HT-29 (cell line): ENCODE results near the gene TRPV6. TPM values are rescaled to one million over a fixed set of nuclear protein-coding genes. Genes with fewer than 3 reads are reported as not detected.
A peak's percentile ranks its signal among the peaks of the same experiment; 100 is the strongest.

ENCODE experiments used
- DNase-seq: peaks from one replicate; pipeline ENCODE4 v3.0.0-alpha.2; 2015; ENCODE audit warnings: low spot score
- total RNA-seq: library from RNA; depleted of rRNA; stranded (reverse); fragments of >200 nt; shearing (Covaris generic); gene quantifications from 2 replicates; pipeline ENCODE4 v1.2.3, GENCODE V29; 2014

TRPV6 gene
- total RNA-seq, 1 experiment from 2014 or later, result 0.56 TPM

DNA sequence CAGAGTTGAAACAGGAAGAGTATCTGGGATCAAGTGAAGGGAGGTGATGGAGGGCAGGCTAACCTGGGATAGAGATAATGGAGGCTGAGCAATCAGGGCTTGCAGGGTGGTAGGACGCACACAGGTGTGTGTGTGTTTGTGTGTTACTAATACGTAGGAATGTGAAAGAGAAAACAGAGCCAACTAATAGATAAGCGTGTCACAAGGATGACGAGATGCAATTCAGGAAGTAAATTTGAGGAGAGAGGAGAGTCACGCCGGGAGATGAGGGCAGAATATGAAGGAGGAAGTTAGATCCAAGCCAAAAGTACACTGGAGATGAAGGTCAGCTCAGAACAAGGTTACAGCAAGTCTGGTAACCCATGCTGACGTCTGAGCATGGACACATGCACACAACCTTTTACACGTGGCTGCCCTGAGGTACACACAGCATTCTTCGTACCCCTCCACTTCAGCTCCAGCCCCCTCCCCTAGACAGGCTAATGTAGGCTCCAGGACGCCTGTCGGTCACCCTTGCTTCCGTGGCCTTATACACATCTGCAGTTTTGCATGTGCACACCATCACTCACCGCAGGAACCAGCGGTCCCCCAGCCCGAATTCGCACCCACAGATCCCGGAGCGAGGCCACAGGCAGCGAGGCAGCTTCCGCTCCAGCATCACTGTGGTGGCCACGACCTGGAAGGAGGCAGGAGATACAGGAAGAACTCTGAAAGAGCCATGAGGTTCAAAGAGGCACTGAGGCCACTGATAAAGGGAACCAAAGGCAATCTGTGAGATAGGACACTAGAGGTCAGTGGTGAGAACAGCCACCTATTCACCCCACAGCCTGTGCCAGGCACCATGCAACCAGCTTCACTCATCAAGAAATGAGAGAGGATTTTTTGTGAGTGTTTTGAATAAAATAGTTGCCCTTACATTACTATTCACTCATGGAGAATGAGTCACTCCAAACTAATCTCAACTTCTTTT lies 23.7 kb upstream of the TRPV6 start:
- DNase-seq, result peak; percentile 79

GRCh38 chr7:142908290-142908689 lies 22.7 kb upstream of the TRPV6 start:
- no peak for DNase-seq

DNA sequence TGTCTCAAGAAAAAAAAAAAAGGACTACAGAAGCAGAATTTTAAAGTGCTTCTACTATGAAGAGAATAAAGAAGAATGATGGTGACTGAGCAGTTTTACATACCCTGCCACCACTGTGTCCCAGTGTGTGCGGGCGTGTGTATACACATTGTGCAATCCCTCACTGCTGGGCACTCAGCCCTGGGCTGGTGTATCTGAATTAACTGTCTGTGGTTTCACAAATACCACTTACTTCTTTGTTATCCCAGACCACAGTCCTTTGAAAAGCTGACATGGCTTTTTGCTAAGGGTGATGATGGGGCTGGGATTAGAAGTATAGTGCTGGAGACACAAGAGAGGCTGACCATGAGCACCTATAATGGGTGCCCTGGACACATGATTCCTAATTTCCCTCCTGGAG lies 21.1 kb upstream of the TRPV6 start:
- no peak for DNase-seq

GRCh38 chr7:142905759-142906158 lies 20.2 kb upstream of the TRPV6 start:
- DNase-seq, result no peak

- no peak for DNase-seq
Observed at GRCh38 chr7:142904128-142904527, 18.6 kb upstream of the TRPV6 start.

GRCh38 chr7:142901426-142902259 lies 16.1 kb upstream of the TRPV6 start:
- DNase-seq, result no peak

GRCh38 chr7:142899661-142900060 lies 14.1 kb upstream of the TRPV6 start:
- DNase-seq, result no peak

- DNase-seq, result peak; percentile 74
Observed at GRCh38 chr7:142898377-142899170, 13.0 kb upstream of the TRPV6 start.

DNA sequence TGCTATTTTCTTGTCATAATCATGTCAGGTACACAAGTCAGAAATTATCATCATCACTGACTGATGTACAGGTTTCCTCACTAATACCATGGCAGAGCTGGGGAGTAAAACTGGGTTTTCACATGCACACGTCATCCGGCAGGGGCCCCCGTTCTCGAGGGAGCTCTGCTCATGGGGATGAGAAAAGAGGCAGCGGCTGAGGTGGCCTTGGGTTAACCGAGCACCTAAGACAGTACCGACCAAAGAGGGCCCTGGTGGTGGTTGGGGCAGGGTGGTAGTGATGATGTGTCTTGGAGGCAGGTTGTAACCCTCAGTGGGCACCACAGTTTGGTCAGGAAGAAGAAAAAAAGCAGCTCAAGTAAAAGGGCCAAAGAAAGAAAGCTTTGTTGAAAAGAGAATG lies 12.1 kb upstream of the TRPV6 start:
- DNase-seq, result no peak

- DNase-seq, result no peak
Observed at GRCh38 chr7:142896741-142897379, 11.3 kb upstream of the TRPV6 start.

DNA sequence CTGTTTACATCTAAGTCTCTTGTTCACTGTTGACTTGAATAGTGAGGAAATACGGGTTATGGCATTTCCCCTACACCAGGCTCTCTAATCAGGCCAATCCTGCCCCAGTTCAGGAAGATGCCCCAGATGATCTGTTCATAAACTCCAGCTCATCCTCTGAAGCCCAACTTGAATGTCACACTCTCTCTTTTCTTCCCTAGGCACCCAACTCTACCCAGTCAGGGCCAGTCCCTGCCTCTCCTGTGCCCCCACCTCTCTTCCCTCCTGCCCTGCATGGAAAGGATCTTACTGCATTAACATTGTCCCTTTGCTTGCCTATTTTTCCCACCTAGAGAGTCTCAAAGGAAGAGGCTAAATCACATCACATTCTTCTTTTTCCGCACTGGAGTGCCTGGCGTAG lies 10.6 kb upstream of the TRPV6 start:
- no peak for DNase-seq

DNA sequence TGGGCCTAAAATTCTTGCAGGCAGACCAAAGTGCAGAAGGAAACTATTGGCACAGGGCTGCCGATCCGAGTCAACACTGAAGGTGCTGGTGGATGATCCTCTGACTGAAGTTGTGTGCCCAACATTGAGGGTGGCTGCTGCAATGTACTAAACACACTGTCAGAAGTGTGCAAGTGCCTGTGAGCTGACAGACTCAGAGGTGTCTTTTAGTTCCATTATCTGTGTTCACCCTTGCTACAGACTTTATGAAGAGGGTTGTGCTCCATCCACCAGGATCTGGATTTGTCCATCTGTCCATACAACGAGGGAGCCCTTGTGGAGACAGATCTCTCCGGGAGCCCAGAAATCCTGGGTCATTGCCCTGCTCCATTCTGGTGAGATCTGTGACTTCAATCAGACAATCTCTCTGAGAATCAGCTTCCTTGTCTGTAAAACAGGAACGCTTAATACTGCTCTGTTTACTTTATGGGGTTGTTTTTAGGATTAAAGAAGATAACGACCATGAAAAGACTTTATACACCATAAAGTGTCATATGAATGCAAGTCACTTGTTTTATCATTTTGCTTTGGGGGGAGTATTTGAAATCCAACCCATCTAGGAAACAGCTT lies 9.5 kb upstream of the TRPV6 start:
- DNase-seq, result peak; percentile 55

- peak; percentile 5 for DNase-seq
Observed at GRCh38 chr7:142894112-142894984, 8.8 kb upstream of the TRPV6 start.

GRCh38 chr7:142892951-142893350 lies 7.4 kb upstream of the TRPV6 start:
- DNase-seq, result no peak

DNA sequence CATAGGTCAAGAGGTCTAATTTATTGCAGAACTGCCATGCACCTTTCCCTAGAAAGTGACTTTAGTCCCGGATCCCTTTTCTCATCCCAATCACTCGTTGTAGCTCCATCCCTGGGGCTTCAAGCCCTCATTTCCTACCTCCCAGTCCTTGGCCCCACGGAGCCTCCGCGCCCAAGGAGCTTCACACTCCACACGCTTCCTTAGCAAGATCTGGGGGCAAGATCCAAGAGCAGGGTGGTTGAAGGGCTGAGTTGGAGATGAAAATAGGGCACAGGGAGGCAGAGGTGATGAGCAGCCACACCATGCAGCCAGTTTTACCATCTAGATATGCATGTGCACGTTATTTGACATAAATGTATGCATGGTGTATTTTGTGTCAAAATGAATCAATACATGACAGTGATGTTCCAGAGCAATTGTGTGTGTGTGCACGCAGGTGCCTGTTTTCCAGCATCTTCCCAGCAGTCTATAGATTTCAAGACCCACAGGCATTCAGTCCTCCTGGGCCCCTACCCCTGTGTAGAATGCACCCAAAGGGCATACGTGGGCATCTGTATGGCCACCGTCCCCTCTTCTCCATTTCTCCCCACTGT lies 6.0 kb upstream of the TRPV6 start:
- no peak for DNase-seq

- no peak for DNase-seq
Observed at GRCh38 chr7:142890874-142891485, 5.4 kb upstream of the TRPV6 start.

DNA sequence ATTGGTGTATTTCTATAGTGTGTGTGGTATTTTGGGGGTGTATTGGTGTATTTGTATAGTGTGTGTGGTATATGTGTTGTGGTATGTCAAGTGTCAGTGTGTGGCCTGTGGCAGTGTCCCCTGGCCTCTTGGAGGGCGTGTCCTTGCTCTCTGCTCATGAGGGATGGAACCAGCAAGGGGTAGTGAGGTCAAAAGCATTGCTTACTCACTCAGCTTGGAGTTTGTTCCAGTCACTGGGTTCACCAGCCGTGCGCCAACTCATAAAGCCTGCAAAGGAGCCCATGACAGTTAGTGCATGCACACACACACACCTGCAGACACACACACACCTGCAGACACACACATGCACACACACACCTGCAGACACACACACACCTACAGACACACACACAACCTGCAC lies 4.3 kb upstream of the TRPV6 start:
- no peak for DNase-seq

GRCh38 chr7:142887282-142888015 lies 1.9 kb upstream of the TRPV6 start:
- DNase-seq, result no peak
